Progenitor cell of endocrine pancreas (in vitro differentiated cells): ENCODE measurements around the gene NCCRP1. TPM values are rescaled to one million over a fixed set of nuclear protein-coding genes. Genes with fewer than 3 reads are reported as not detected.
A peak's percentile ranks its signal among the peaks of the same experiment; 100 is the strongest.

Source experiments
- DNase-seq: peaks from one replicate; pipeline ENCODE4 v3.0.0; 2021; ENCODE audit warnings: low spot score; ENCODE audit not compliant: unreplicated experiment
- H3K27ac Mint-ChIP-seq: 2 replicates; pipeline ENCODE4 v1.8.0; 2021; ENCODE audit warnings: mild to moderate bottlenecking, moderate library complexity, mixed read lengths
- H3K27me3 Mint-ChIP-seq: 2 replicates; pipeline ENCODE4 v1.8.0; 2021; ENCODE audit warnings: mixed read lengths
- H3K36me3 Mint-ChIP-seq: 2 replicates; pipeline ENCODE4 v1.8.0; 2022; ENCODE audit warnings: mixed read lengths; ENCODE audit not compliant: insufficient read depth
- H3K4me1 Mint-ChIP-seq: 2 replicates; pipeline ENCODE4 v1.8.0; 2021; ENCODE audit warnings: low read depth, mixed read lengths
- H3K4me3 Mint-ChIP-seq: 2 replicates; pipeline ENCODE4 v1.8.0; 2021; ENCODE audit warnings: low read depth, mild to moderate bottlenecking, moderate library complexity, mixed read lengths
- H3K9me3 Mint-ChIP-seq: 2 replicates; pipeline ENCODE4 v1.8.0; 2021; ENCODE audit warnings: low read depth, mixed read lengths
- CTCF ChIP-seq: fragments of 200-600 bp; sonication (generic); IDR thresholded peaks from one replicate; pipeline ENCODE4 v1.5.0; 2021; ENCODE audit warnings: antibody characterized with exemption, mild to moderate bottlenecking; ENCODE audit not compliant: unreplicated experiment
- total RNA-seq: library from RNA; stranded (reverse); gene quantifications from 2 replicates; pipeline ENCODE4 v1.2.1, GENCODE V29; 2021

The NCCRP1 gene
- total RNA-seq, 1 donor from 2014 or later: 0.93 TPM

GRCh38 chr19:39166571-39167391, 30.0 kb upstream of the NCCRP1 start:
- DNase-seq: no peak
- Mint-ChIP-seq H3K27me3 (no peaks in the 10 kb centered on the region), H3K36me3 (peaks cover 4% of the 10 kb centered on the region), H3K4me1 (peaks cover 17% of the 10 kb centered on the region), H3K4me3 (no peak overlapping the region), H3K27ac (peak overlapping the region; percentile 91), H3K9me3 (no peaks in the 10 kb centered on the region)
- no peak for TF ChIP-seq CTCF

- Mint-ChIP-seq H3K27ac (peak overlapping the region; percentile 91), H3K9me3 (no peaks in the 10 kb centered on the region), H3K36me3 (peaks cover 5% of the 10 kb centered on the region), H3K4me3 (no peak overlapping the region), H3K4me1 (peaks cover 15% of the 10 kb centered on the region), H3K27me3 (no peaks in the 10 kb centered on the region)
- DNase-seq: peak; percentile 52
- no peak for TF ChIP-seq CTCF
These were observed 29.1 kb upstream of the NCCRP1 start for GRCh38 chr19:39167461-39168257.

GRCh38 chr19:39168258-39169142, 28.3 kb upstream of the NCCRP1 start:
- no peak overlapping the region for H3K27ac Mint-ChIP-seq
- H3K4me3 Mint-ChIP-seq: no peak overlapping the region
- H3K4me1 Mint-ChIP-seq: peaks cover 13% of the 10 kb centered on the region
- no peaks in the 10 kb centered on the region for H3K9me3 Mint-ChIP-seq
- peaks cover 6% of the 10 kb centered on the region for H3K36me3 Mint-ChIP-seq
- no peak for DNase-seq
- TF ChIP-seq CTCF: no peak
- no peaks in the 10 kb centered on the region for H3K27me3 Mint-ChIP-seq

- H3K27me3 Mint-ChIP-seq: no peaks in the 10 kb centered on the region
- H3K4me1 Mint-ChIP-seq: peaks cover 12% of the 10 kb centered on the region
- H3K9me3 Mint-ChIP-seq: no peaks in the 10 kb centered on the region
- H3K36me3 Mint-ChIP-seq: peaks cover 6% of the 10 kb centered on the region
- TF ChIP-seq CTCF: no peak
- H3K27ac Mint-ChIP-seq: no peak overlapping the region
- no peak for DNase-seq
- H3K4me3 Mint-ChIP-seq: no peak overlapping the region
These were observed 27.5 kb upstream of the NCCRP1 start for GRCh38 chr19:39169143-39169810.
